Measurements from ENCODE around the gene FSTL4. TPM values are rescaled to one million over a fixed set of nuclear protein-coding genes. Genes with fewer than 3 reads are reported as not detected.

The FSTL4 gene
- total and polyA plus RNA-seq, 2 of the 13 experiments (the other 11 are each of a cell fraction or from before 2014, with no cell fraction given), result 2.1 to 3.0 TPM

- Histone ChIP-seq H3K36me3 (replicated peaks in 1 of 2; ENCODE audit: control insufficient read depth in 1 of 2, insufficient read depth in 2 of 2, low read length in 2 of 2) (no peaks in the 10 kb centered on the region), H3K9me3 (ENCODE audit: low read length) (no peaks in the 10 kb centered on the region), H3K27me3 (ENCODE audit: control insufficient read depth in 1 of 2, insufficient read depth in 2 of 2, low read length in 2 of 2) (peaks cover 0 to 4% of the 10 kb centered on the region in 2 experiments; a peak in 1 of 5 replicates), H3K4me2 (ENCODE audit: low read depth, low read length) (no peak overlapping the region), H3K79me2 (ENCODE audit: insufficient read depth, low read length) (no peaks in the 10 kb centered on the region), H4K20me1 (ENCODE audit: insufficient read depth, low read length) (no peaks in the 10 kb centered on the region), H3K9ac (ENCODE audit: insufficient read depth, low read depth, low read length) (no peak overlapping the region), H3K4me1 (ENCODE audit: insufficient read depth, low read length) (no peaks in the 10 kb centered on the region), H3K4me3 (replicated peaks in 1 of 3; ENCODE audit: insufficient read depth in 1 of 3, low read depth in 2 of 3, low read length in 3 of 3) (no peak overlapping the region), H2AFZ (ENCODE audit: low read length) (no peak overlapping the region), H3K27ac (ENCODE audit: extremely low read length, insufficient read depth, low read length) (no peak overlapping the region)
- BruUV-seq (replicated peaks), result no TSS peak
- ChIA-PET POLR2A (no interaction called here), CTCF (ENCODE audit: low intra/inter-chr PET ratio, low total read pairs) (no interaction called here)
- FAIRE-seq (no peak), ATAC-seq (no peak), DNase-seq (ENCODE audit: low spot score) (no peak)
- in situ Hi-C loops (cut with HindIII; ENCODE audit: extremely low pct_ligation_motif_present, low pct_unique_long_range_greater_than_20kb) (no loop called here), intact Hi-C loops (cut with micrococcal nuclease; ENCODE audit: unreplicated experiment) (no loop called here)
- WGBS (ENCODE audit: low lambda C conversion rate), result 14% methylated on average over 8 of the region's 8 CpGs
- TF ChIP-seq SMAD1 (CRISPR knock-in tag; IDR thresholded peaks at IDR 0.05; ENCODE audit: borderline replicate concordance, low read depth), result no peak
- TF ChIP-seq ZHX1 (CRISPR knock-in tag; IDR thresholded peaks at IDR 0.05; ENCODE audit: low read depth), result no peak
- TF ChIP-seq CREBL2 (CRISPR knock-in tag; IDR thresholded peaks at IDR 0.05; ENCODE audit: borderline replicate concordance), result no peak
- TF ChIP-seq SRSF4 (IDR thresholded peaks at IDR 0.05; ENCODE audit: low read depth, low read length, poor library complexity, severe bottlenecking), result no peak
- no peak for TF ChIP-seq ARNTL (CRISPR knock-in tag; IDR thresholded peaks at IDR 0.05)
- no peak for TF ChIP-seq SMYD3 (CRISPR knock-in tag; IDR thresholded peaks at IDR 0.05)
- TF ChIP-seq ZXDC (CRISPR knock-in tag; IDR thresholded peaks at IDR 0.05), result no peak
- TF ChIP-seq HCFC1 (IDR thresholded peaks at IDR 0.05; ENCODE audit: low read depth, low read length), result no peak
- TF ChIP-seq ZNF562 (CRISPR knock-in tag; IDR thresholded peaks at IDR 0.05; ENCODE audit: borderline replicate concordance), result no peak
- no peak for TF ChIP-seq TBL1XR1 (IDR thresholded peaks at IDR 0.05; ENCODE audit: borderline replicate concordance, low read length, partially characterized antibody)
- TF ChIP-seq HMG20A (CRISPR knock-in tag; IDR thresholded peaks at IDR 0.05; ENCODE audit: borderline replicate concordance), result no peak
- no peak for TF ChIP-seq ZIK1 (CRISPR knock-in tag; IDR thresholded peaks at IDR 0.05; ENCODE audit: borderline replicate concordance, low read depth)
- no peak for TF ChIP-seq NFYC (CRISPR knock-in tag; IDR thresholded peaks at IDR 0.05)
- no peak for TF ChIP-seq FOXP1 (IDR thresholded peaks at IDR 0.05)
- TF ChIP-seq FOXP1 (CRISPR knock-in tag; IDR thresholded peaks at IDR 0.05), result no peak
- TF ChIP-seq ZNF337 (CRISPR knock-in tag; IDR thresholded peaks at IDR 0.05; ENCODE audit: borderline replicate concordance, low read depth), result no peak
- no peak for TF ChIP-seq ZNF326 (CRISPR knock-in tag; IDR thresholded peaks at IDR 0.05; ENCODE audit: borderline replicate concordance)
- no peak for TF ChIP-seq ZNF704 (CRISPR knock-in tag; IDR thresholded peaks at IDR 0.05; ENCODE audit: borderline replicate concordance)
These were observed 31.9 kb upstream of the FSTL4 start for GRCh38 chr5:133644000-133644865.

Measured in HepG2 (cell line).